Cerebellar nuclear complex (tissue), 1 donor: Measurements from ENCODE around the gene FOXP1.

ENCODE experiments used
- DNase-seq, 2 experiments: peaks; one replicate each; lab custom pipeline; 2025; lab: John Stamatoyannopoulos, UW

Gene FOXP1

GRCh38 chr3:71369701-71370391 lies 213.7 kb downstream of the FOXP1 start:
- DNase-seq, result no peak

GRCh38 chr3:71366988-71367604 lies 216.4 kb downstream of the FOXP1 start:
- no peak for DNase-seq

GRCh38 chr3:71361334-71361890 lies 222.1 kb downstream of the FOXP1 start:
- DNase-seq, result no peak

GRCh38 chr3:71360764-71361163 lies 222.8 kb downstream of the FOXP1 start:
- no peak for DNase-seq

GRCh38 chr3:71360180-71360579 lies 223.3 kb downstream of the FOXP1 start:
- DNase-seq, result no peak

GRCh38 chr3:71358243-71358642 lies 225.3 kb downstream of the FOXP1 start:
- DNase-seq, result no peak

GRCh38 chr3:71356265-71356664 lies 227.3 kb downstream of the FOXP1 start:
- no peak for DNase-seq

- no peak for DNase-seq
These were observed 227.7 kb downstream of the FOXP1 start for GRCh38 chr3:71355862-71356261.

- DNase-seq, result no peak
These were observed 228.5 kb downstream of the FOXP1 start for GRCh38 chr3:71355037-71355436.

GRCh38 chr3:71351403-71352149 lies 232.0 kb downstream of the FOXP1 start:
- DNase-seq, result no peak

- DNase-seq, result no peak
These were observed 232.5 kb downstream of the FOXP1 start for GRCh38 chr3:71350998-71351397.

- no peak for DNase-seq
These were observed 234.7 kb downstream of the FOXP1 start for GRCh38 chr3:71348831-71349230.

- DNase-seq, result no peak
These were observed 235.4 kb downstream of the FOXP1 start for GRCh38 chr3:71348001-71348632.

GRCh38 chr3:71346061-71346460 lies 237.5 kb downstream of the FOXP1 start:
- no peak for DNase-seq

GRCh38 chr3:71345429-71346040 lies 238.0 kb downstream of the FOXP1 start:
- DNase-seq, result no peak

GRCh38 chr3:71341721-71342120 lies 241.8 kb downstream of the FOXP1 start:
- DNase-seq, result no peak

- no peak for DNase-seq
These were observed 244.5 kb downstream of the FOXP1 start for GRCh38 chr3:71339049-71339448.

- DNase-seq, result no peak
These were observed 250.7 kb downstream of the FOXP1 start for GRCh38 chr3:71332813-71333212.

- DNase-seq, result no peak
These were observed 252.6 kb downstream of the FOXP1 start for GRCh38 chr3:71330909-71331308.

- DNase-seq, result no peak
These were observed 253.0 kb downstream of the FOXP1 start for GRCh38 chr3:71330505-71330904.

- DNase-seq, result no peak
These were observed 253.7 kb downstream of the FOXP1 start for GRCh38 chr3:71329817-71330216.

GRCh38 chr3:71328926-71329325 lies 254.6 kb downstream of the FOXP1 start:
- no peak for DNase-seq
